GM18498 (cell line): ENCODE measurements around the gene PTPRF.

Source experiments
- ATAC-seq: cut with Tn5 transposase; IDR thresholded peaks from one replicate; pipeline ENCODE4 v1.9.1; 2021; ENCODE audit warnings: mild to moderate bottlenecking, moderate library complexity; ENCODE audit not compliant: unreplicated experiment

The PTPRF gene

DNA sequence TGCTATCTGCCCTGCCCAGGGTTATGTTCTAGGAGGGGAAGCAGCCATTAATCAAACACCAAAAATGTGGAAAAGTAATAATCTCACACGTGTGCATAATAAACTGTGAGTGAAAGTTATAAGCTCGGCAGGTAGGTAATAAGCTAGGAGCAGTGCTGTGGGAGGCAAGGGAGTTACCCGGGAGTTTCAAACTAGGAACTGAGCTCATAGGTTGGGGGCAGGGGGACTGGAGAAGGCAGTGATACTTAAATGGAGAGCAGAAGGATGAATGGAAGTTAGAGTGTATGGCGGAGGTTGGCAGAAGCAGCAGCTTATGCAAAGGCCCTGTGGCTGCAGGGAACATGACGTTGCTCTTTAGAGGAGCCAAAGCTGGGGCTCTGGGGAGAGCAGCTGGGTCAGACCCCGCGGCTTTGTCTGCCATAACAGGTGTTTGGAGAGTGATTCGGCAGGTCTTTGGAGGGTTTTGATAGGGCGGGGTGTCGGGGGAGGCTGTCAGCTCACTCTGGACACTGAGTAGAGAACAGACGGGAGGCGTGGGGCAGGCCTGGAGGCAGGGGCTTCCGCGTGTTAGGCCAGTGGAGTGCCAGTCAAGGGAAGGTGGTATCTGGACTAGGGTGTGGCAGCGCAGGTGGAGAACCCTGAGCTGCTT lies 20.0 kb downstream of the PTPRF start:
- no peak for ATAC-seq

- no peak for ATAC-seq
Measured at GRCh38 chr1:43551396-43551888, 20.8 kb downstream of the PTPRF start.

- ATAC-seq, result no peak
Measured at GRCh38 chr1:43552059-43552742, 21.5 kb downstream of the PTPRF start.

DNA sequence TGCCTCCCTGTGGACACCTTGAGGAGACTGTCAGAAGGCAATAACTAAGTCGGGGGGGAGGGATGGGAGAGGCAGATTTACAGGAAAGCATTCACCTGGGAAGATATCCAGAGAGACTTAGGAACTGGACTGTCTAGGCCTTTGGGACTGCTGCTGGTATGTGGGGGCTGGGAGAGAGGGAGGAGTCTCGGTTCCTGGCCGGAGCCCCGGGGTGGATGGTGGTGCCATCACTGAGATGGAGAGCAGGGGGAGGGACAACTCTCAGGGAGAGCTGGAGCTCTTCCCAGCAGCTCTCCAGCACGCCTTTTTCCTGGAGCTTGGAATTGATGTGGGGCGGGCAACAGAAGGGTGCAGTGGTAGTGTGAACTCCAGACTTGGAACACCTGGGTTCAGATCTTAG lies 22.1 kb downstream of the PTPRF start:
- no peak for ATAC-seq

DNA sequence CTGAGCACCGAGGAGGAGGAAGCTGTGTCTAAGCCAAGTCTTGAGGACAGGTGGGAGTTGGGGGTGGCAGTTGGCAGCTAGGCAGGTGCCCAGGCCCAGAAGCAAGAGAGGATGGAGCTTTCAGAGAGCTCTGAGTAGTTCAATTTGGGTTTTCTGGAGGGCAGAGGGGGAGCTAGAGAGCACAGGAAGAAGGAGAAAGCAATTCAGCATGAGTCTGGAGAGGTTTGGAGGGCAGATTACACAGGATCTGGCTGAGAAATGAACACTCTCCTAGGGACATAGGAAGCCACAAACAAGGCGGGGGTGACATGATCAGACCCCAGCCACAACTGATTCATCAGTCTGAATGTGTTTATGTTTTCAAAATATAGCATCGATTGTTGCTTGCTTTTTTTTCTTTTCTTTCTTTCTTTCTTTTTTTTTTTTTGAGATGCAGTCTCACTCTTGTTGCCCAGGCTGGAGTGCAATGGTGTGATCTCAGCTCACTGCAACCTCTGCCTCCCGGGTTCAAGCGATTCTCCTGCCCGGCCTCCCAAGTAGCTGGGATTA lies 23.8 kb downstream of the PTPRF start:
- no peak for ATAC-seq

- ATAC-seq, result no peak
Measured at GRCh38 chr1:43556782-43557181, 26.1 kb downstream of the PTPRF start.

DNA sequence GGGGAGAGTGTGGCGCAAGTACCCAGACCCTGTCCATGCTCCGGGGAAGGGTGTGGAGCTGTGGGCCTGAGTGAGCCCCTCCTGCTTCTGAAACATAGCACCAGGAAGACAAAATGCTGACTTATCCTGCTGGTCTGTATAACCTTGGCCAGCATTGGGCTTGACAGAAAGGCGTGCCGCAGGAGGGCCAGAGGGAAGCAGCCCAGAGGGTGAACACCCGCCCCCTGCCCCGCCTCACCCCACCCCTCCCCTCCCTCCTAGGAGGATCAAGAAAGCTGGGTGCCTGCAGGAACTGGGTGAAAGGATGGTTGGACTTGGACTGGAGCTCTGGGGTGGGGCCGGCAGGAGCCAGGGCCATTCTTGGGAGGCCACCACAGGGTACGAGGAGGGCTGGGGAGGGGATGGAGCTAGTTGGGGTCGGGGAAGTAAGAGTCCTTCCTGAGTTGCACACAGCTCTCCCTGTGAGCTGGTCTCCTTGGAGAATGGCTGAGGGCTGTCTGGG lies 27.1 kb downstream of the PTPRF start:
- ATAC-seq, result no peak

DNA sequence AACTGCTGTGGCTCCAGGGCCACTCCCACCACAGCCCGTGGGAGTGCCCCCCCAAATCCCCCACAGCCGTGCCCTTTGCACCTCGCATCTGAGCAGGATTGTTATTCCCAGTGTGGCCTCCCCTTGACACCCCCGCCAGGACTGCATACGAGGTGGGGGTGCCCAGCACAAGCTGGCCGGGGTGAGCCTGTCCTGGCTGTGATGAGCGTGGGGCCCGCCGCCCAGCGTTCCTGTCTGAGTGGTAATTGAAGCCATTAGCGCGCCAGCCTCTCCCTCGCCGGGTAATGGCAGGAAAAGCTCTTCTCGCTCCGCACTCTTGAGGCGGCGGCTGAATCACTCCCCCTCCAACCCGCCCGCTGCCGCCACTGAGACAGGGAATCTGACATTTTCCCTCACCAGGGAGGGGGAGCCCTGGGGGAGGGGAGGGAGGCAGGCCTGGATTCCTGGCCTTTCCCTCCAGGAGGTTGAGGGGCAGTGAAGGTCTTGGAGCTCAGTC lies 27.7 kb downstream of the PTPRF start:
- no peak for ATAC-seq

GRCh38 chr1:43559714-43560113 lies 29.0 kb downstream of the PTPRF start:
- ATAC-seq, result no peak

GRCh38 chr1:43560286-43560685 lies 29.6 kb downstream of the PTPRF start:
- no peak for ATAC-seq

DNA sequence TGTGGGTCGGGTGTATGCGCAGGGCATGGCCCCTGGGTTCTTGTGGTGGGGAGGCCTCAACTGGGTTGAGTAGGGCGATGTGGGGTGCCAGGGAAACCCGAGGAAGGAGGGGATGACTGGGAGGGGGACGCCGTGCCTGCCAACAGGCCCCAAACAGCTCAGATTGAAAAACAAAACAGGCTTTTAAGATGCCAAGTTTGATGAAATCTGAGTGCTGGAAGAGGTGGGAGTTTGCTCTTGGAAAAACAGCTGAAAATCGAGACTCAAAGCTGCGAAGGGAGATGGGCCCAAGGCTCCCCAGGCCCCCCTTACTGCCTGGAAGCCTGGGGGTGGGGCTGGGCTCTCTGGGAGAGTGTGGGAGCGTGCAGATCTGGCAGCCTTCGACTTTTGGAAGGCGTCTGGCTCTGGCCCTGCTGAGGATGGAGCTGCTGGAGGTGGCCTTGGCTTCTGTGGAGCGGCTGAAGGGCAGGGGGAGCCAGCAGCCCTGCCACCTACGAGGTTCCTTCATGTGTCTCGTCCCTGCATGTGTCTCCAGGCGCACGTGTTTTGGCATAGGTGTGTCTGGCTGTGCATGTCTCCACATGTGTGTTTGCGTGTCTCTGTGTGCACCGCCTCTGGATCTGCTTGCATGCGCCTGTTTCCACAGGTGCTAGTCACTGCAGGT lies 33.3 kb downstream of the PTPRF start:
- no peak for ATAC-seq

- ATAC-seq, result no peak
Measured at GRCh38 chr1:43564551-43565348, 34.1 kb downstream of the PTPRF start.

- no peak for ATAC-seq
Measured at GRCh38 chr1:43565600-43566360, 35.1 kb downstream of the PTPRF start.

DNA sequence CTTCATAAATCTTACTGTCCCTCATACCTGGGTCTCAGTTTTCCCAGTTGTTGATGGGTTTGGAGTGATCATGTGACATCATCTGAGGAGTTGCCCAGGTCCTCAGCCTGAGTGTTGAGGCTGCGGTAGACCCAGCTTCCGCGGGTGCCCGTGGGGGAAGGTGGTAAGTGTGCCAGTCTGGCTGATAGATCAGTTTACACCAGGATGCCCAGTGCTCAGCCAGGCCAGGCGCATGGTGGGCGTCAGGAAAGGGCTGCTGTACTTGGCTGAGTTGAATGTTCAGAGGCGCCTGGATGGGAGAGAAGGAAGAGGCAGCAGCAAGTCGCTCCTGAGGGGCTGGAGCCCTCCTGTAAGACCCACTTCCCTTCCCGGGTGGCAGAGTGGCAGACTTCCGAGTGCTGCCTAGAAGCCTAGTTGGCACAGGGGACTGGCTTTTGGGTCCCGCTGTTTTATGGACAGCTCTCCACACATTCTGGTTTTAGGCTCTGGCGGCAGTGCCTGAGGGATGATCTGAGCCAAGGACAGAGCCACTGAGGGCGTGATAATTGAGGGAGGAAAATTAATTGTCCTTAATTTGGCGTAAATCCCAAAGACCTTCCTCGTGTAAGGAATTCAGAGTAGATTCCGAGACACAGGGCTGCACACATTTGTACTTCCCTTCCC lies 35.8 kb downstream of the PTPRF start:
- no peak for ATAC-seq

DNA sequence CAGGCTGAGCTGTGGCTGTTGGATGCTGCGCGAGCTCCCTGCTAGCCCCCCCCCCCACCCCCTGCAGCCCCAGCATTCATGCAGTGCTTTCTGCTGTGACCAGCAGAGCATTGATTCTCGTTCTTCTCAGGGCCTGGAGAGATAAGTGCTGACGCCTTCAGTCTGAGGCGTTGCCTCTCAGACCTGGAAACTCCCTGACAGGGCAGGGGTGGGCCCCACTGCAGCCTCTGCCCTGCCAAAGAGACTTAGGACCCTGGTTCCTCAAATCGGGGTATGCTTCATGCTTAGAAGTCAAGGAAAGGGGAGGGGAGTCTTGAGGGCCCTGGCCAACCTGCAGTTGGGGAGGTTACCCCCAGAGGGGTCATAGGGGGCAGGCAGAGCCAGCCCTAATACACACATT lies 38.5 kb downstream of the PTPRF start:
- no peak for ATAC-seq

DNA sequence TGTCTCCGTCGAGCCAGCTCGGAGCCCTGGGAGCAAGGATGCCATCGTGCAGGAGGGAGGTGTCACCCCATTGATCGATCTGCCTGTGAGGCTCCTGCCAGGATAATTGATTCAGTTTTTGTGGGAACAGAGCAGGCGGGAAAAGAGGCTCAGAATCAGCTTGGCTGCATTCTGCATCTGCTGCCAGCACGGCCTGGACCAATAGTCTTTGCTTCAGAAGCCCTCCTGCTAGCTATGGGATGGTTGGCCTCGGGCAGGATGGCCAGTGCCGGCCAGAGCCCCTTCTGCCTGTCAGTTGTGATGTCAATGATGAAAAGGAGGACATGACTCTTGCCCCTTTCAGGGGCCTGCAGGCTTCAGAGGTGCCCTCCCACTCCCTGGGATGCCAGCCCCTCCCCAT lies 39.6 kb downstream of the PTPRF start:
- ATAC-seq, result no peak

DNA sequence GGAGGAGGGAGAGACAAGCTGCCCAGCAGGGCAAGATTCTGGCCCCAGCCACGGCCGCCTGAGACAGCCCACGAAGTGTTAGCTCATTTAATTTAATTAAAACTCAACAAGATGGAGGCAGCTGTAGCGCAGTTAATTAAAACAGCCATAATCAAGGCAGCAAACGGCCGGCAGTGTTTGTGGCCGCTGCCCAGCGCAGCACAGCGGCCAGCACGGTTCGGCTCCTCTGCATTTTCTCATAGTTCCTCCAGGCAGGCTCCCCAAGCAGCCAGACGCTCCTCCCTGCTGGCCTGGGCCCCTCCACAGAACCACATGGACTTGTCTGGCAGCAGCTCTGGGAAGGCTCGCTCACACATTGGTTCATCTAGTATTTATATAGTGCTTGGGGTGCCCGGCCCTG lies 40.0 kb downstream of the PTPRF start:
- ATAC-seq, result no peak

GRCh38 chr1:43572084-43572483 lies 41.4 kb downstream of the PTPRF start:
- no peak for ATAC-seq

DNA sequence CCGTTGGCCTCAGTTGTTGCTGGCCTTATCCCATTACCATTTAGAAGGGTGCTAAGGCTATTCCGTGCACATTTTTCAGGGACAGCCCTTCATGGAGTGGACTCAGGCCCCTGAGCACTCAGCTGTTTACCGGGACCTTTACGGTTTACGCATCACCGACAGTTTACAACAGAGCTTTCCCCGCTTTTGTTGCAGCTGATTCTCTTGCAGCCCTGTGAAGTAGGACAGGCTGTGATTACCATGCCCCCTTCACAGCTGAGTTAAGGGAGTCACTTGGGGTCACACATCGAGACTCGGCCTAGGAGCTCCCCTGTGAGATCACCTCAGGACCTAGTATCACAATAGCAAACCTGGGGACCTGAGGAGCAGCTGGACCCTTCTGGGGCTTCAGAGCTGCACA lies 41.9 kb downstream of the PTPRF start:
- ATAC-seq, result no peak
